ENCODE measurements around the gene SRGAP1.

DNA sequence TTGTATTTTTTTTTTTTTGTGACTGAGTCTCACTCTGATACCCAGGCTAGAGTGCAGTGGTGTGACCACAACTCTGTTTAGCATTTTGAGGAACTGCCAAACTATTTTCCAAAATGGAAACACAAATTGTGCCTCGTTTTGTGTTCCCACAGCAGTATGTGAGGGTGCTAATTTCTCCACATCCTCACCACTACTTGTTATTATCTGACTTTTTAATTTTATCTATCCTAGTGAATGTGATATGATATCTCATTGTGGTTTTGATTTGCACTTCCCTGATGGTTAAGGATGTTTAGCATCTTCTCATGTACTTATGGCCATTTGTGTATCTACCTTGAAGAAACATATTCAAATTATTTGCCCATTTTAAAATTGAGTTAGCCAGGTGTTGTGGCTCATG, 62.4 kb downstream of the SRGAP1 start:
- no peak for TF ChIP-seq REST (IDR thresholded peaks at IDR 0.05; ENCODE audit: insufficient replicate concordance, low read depth)
- TF ChIP-seq POLR2AphosphoS5 (IDR thresholded peaks at IDR 0.05; ENCODE audit: low read depth), result no peak
- TF ChIP-seq, protein P1, sequence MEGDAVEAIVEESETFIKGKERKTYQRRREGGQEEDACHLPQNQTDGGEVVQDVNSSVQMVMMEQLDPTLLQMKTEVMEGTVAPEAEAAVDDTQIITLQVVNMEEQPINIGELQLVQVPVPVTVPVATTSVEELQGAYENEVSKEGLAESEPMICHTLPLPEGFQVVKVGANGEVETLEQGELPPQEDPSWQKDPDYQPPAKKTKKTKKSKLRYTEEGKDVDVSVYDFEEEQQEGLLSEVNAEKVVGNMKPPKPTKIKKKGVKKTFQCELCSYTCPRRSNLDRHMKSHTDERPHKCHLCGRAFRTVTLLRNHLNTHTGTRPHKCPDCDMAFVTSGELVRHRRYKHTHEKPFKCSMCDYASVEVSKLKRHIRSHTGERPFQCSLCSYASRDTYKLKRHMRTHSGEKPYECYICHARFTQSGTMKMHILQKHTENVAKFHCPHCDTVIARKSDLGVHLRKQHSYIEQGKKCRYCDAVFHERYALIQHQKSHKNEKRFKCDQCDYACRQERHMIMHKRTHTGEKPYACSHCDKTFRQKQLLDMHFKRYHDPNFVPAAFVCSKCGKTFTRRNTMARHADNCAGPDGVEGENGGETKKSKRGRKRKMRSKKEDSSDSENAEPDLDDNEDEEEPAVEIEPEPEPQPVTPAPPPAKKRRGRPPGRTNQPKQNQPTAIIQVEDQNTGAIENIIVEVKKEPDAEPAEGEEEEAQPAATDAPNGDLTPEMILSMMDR (IDR thresholded peaks at IDR 0.05; ENCODE audit: insufficient read depth, low read length), result no peak

All from HL-60 (cell line).